Activated CD8-positive, alpha-beta memory T cell treated with anti-CD3 and anti-CD28 coated beads, Interleukin-2, amount 50 U/mL, for 24 hours (primary cell): ENCODE measurements around the gene CLDN10.
"Not testable (repeated sequence)": the region's sequence is repeated elsewhere in the genome, so short reads cannot be mapped to it uniquely, and the experiment has no call there.

ENCODE experiments used
- DNase-seq: peaks from one replicate; pipeline ENCODE4 v3.0.0-alpha.2; 2020; ENCODE audit errors: extremely low read depth

Gene CLDN10

DNA sequence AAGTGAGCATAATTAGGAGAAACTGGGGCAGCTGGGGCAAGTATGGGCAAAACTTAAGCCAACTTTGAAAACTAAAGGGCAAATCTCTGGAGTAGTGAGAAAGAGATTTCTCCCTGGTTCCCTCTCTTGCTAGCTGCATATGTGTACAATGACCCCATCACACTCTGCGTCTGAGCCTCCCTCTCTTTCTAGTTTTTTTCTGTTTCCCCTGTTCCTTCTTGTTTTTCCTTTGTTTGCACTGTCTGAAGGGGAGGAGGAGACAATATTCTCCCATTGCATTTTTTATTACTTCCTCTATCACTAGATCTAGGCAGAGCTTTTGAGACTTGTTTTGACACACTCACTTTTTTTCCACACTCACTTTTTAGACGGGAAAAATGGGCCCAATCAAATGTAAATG lies 11.2 kb upstream of the CLDN10 start:
- DNase-seq: no peak

DNA sequence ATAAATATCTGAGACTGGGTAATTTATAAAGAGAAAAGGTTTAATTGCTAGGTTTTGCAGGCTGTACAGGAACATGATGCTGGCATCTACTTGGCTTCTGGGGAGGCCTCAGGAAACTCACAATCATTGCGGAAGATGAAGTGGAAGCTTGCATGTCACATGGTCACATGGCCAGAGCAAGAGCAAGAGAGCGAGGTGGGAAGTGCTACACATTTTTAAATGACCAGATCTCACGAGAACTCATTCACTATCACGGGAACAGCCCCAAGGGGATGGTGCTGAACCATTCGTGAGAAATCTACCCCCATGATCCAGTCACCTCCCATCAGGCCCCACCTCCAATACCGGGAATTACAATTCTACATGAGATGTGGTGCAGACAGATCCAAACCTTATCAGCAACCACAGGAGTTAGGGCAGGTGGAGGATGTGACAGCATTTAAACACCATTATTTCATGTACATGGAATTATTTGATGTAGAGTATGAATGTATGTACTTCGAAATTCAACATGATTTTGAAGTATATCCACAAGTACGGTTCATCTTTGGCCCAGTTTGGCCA lies 10.5 kb upstream of the CLDN10 start:
- no peak for DNase-seq

- DNase-seq: no peak
Measured at GRCh38 chr13:95544293-95544692, 8.2 kb upstream of the CLDN10 start.

DNA sequence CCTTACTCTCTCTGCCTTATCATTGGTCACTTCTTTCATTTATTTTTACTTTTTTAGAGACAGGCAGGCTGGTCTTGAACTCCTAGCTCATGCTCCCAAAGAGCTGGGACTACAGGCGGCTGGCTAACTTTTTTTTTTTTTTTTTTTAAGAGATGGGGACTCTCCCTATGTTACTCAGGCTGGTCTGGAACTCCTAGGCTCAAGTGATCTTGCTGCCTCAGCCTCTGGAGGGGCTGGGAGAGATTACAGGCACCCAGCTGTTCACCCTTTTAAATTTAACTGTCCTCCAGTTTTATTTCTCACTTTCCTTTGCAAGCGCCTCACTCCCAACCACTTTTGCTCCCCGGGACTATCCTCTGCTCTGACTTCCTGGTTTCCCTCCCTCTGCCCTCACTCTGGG lies 5.6 kb upstream of the CLDN10 start:
- DNase-seq: no peak

GRCh38 chr13:95547531-95548167 lies 4.9 kb upstream of the CLDN10 start:
- DNase-seq: no peak

GRCh38 chr13:95552208-95552538 lies 347 bp upstream of the CLDN10 start:
- no peak for DNase-seq

DNA sequence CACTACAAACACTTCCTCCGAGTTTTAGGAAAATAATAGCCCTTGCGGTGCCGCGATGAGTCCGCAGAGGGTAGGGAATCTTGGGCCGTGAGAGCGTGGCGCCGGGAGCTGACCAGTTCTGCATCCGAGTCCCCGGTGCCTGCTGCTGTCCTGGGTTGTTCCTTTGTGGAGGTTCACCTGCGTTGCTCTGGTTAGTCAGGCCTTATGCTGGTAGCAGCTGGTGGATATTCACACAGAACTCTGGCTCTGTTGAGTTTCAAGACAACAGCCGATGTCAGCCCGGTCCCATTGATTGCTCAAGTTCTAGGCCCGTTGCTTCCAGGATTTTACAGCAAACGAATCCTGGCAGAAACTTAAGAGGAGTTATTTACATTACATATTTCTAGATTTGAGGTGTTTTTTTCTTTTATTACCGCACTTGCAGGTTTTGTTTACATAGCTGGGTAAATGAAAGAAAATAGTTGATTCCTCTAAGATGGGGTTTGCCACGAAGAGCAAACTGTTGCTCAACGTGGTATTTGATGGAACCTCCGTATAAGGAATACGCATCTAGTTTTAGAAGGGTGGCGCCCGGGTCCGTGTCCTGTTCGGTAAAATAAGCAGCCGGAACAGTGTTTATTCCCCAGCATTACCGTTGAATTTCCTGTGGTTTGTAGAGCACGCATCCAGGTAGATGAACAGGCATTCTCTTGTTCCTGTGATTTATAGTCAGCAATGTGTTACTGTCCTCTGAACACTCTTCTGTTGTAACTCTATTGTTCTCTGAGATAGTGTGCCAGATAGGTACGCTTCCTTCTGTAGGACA lies 1.3 kb downstream of the CLDN10 start:
- DNase-seq: no peak

DNA sequence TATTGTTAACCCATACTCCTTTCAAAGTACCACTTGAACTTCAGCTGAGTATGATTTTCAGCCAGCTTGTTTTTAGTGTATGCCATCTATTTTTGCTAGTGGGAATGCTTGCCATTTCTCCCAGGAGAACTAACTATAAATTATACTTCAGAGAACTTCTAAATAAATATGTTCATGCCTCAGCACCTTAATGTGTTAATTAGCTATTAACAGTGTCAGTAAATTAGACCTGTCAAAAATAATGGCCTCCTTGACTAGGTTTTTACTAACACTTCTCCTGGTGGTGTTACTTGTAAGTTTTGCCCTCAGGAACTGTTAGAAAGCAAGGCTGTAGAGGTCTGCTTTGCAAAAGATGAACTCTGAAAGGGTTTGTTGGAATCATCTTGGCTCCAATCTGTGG lies 4.5 kb downstream of the CLDN10 start:
- DNase-seq: no peak

- no peak for DNase-seq
Measured at GRCh38 chr13:95559100-95559499, 6.6 kb downstream of the CLDN10 start.

DNA sequence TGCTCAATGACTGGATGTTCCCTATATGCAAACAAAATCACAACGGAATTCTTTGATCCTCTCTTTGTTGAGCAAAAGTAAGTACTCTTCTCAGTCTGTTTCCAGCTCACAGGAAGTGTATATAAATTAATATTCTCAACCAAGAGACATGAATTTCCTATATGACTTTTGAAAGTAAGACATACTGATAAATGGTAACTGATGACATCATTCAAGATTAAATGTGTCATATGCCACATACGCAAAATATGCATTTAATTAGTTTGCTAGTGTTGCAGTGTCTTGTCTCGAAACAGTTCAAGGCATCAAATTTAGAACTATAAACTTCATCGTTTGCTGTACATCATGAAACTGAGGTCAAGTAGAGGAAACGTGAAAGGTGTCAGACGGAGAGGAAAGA lies 7.9 kb downstream of the CLDN10 start:
- no peak for DNase-seq

GRCh38 chr13:95564091-95564490 lies 11.6 kb downstream of the CLDN10 start:
- DNase-seq: no peak

DNA sequence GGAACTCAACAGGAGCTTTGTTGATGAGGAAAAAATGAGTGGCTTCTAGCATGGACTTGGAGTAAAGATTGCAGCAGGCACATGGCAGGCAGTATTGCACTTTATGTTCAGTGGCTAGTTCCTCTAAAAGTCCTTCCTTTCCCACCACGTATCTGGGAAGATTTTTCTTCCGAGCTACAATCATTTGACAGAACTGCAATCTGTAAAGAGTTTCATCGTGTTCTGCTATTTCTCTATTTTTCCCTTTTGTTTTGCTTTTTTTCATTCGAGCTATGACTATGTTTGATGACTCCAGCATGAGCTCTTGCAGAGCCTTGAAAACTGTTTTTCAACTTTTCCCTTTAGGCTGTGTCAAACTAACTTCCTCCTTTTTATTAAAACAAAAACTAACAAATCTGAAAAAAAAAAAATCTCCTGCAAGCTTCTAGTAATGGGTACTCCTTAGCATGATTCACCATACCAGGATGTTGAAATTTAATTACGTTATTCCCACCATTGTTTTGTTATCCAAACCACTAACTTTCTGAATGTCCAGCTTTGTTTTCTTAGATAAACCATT lies 12.3 kb downstream of the CLDN10 start:
- no peak for DNase-seq

DNA sequence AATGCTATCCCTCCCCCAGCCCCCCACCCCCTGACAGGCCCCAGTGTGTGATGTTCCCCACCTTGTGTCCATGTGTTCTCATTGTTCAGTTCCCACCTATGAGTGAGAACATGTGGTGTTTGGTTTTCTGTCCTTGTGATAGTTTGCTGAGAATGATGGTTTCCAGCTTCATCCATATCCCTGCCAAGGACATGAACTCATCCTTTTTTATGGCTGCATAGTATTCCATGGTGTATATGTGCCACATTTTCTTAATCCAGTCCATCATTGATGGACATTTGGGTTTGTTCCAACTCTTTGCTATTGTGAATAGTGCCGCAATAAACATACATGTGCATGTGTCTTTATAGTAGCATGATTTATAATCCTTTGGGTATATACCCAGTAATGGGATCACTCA lies 13.2 kb downstream of the CLDN10 start:
- DNase-seq: not testable (repeated sequence)

DNA sequence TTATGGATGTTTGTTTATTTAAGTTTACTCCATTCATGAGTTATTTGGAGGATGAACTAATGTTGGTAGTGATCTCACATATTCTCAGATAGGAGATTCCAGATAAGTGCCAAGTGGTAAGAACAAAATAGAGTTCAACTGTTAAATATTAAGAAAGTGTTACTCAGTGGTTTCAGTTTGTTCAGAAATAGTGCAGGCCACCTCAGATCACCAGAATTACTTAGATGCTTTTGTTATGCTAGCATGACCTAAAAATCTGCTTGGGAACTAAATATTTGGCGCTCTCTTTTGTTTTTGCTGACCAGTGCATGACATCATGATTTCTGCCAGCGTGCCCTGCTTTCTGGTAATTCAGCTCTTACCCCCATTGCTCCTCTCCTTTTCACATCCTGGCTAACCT lies 15.6 kb downstream of the CLDN10 start:
- no peak for DNase-seq

GRCh38 chr13:95570016-95570415 lies 17.5 kb downstream of the CLDN10 start:
- DNase-seq: no peak

DNA sequence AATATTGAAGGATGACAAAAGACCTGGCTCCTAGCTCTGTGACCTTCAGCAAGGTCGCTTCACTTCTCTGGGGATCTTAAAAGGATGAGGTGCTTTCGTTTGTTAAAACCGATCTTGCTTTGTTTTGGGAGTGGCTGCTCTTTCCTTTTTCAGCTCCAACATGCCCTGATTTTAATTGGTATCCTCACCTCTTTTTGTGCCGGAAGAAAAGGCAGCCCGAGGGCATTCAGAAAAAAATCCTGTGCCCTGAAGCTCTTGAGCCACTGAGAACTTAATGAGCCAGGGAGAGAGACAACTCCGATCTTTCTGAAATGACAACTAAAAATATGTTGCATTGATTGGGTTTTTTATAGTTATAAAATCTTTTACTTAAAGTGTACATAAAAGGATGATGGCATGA lies 19.4 kb downstream of the CLDN10 start:
- DNase-seq: no peak

GRCh38 chr13:95573221-95573620 lies 20.7 kb downstream of the CLDN10 start:
- no peak for DNase-seq

DNA sequence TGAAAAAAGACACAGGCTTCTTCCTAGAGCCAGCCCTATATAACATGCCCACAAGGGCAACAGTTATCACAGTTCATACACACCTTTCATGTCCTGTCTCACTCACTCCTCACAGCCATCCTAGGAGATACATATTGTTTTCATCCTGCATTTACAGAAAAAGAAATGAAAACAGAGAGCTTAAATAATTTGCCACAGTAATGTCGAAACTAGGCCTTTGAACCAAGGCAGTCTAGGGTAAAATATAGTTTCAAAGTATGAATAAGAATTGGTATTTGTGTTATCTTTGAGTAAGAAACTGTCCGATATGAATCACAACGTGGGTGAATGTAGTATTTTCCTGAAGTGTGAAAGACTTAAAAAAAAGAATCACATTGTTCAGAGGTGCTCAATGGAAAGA lies 26.8 kb downstream of the CLDN10 start:
- DNase-seq: no peak

GRCh38 chr13:95585867-95586266 lies 33.3 kb downstream of the CLDN10 start:
- DNase-seq: no peak

GRCh38 chr13:95588134-95588533 lies 35.6 kb downstream of the CLDN10 start:
- DNase-seq: no peak

GRCh38 chr13:95588721-95589120 lies 36.2 kb downstream of the CLDN10 start:
- no peak for DNase-seq

DNA sequence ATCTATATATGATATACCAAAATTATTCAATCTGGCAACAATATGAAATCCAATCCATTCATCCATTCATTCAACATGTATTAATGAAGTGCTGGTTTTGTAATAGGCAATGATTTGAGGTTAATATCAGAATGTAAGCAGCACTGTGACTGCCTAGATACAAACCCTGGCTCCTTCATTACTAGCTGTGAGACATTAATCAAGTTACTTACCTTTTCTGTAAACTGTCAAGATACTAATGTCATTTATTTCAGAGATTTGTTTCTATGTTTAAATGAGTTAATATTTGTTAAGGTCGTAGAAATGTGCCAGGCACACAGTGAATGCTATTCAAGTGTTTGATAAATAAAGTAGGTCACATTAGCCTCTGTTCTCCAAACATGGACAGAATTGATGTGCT lies 40.9 kb downstream of the CLDN10 start:
- no peak for DNase-seq

- DNase-seq: no peak
Measured at GRCh38 chr13:95596701-95597100, 44.2 kb downstream of the CLDN10 start.
